ENCODE measurements around the gene ZFP36. TPM values are rescaled to one million over a fixed set of nuclear protein-coding genes. Genes with fewer than 3 reads are reported as not detected.

The ZFP36 gene
- total and polyA plus RNA-seq, 2 donors (not counting 1 experiment from before 2014, with no cell fraction given), result 260 to 1,633 TPM

- no peak for DNase-seq
- Mint-ChIP-seq H3K27me3 (no peaks in the 10 kb centered on the region), H3K27ac (no peak overlapping the region), H3K4me3 (no peak overlapping the region), H3K4me1 (no peaks in the 10 kb centered on the region), H3K9me3 (ENCODE audit: insufficient read depth) (no peaks in the 10 kb centered on the region)
- intact Hi-C loops (cut with micrococcal nuclease), result no loop called here
- Histone ChIP-seq H3K9ac (ENCODE audit: low read length) (no peak overlapping the region), H3K9me3 (ENCODE audit: control extremely low read depth in 1 of 3, control insufficient read depth in 2 of 3, insufficient read depth in 1 of 3, low read length in 2 of 3) (no peaks in the 10 kb centered on the region), H4K20me1 (ENCODE audit: control insufficient read depth, insufficient read depth, low read length, poor library complexity, severe bottlenecking) (no peaks in the 10 kb centered on the region), H3K27ac (ENCODE audit: low read length in 2 of 2) (no peak overlapping the region), H3K4me3 (ENCODE audit: control extremely low read depth in 1 of 5, extremely low read depth in 1 of 5, insufficient read depth in 1 of 5, low read depth in 2 of 5, low read length in 4 of 5) (no peak overlapping the region), H3K27me3 (replicated peaks in 1 of 4; ENCODE audit: control extremely low read depth in 1 of 4, control insufficient read depth in 3 of 4, insufficient read depth in 4 of 4, low read length in 3 of 4) (no peaks in the 10 kb centered on the region), H3K4me2 (replicated peaks; ENCODE audit: low read depth, low read length, poor library complexity, severe bottlenecking) (no peak overlapping the region), H2AFZ (ENCODE audit: insufficient read depth, low read depth, low read length, poor library complexity, severe bottlenecking) (no peak overlapping the region), H3K79me2 (ENCODE audit: control insufficient read depth, insufficient read depth, low read length) (no peaks in the 10 kb centered on the region), H3K4me1 (ENCODE audit: control insufficient read depth in 2 of 2, insufficient read depth in 2 of 2, low read length in 2 of 2) (no peaks in the 10 kb centered on the region), H3K36me3 (replicated peaks in 1 of 2; ENCODE audit: control extremely low read depth in 1 of 2, control insufficient read depth in 1 of 2, extremely low read depth in 1 of 2, insufficient read depth in 2 of 2, low read length in 1 of 2) (peaks cover 3 to 36% of the 10 kb centered on the region in 2 experiments)
- WGBS (ENCODE audit: insufficient coverage), result 93% methylated on average over 34 of the region's 35 CpGs
- TF ChIP-seq CTCF (IDR thresholded peaks at IDR 0.05), result no peak
- TF ChIP-seq EZH2 (IDR thresholded peaks at IDR 0.05; ENCODE audit: borderline replicate concordance, insufficient read depth, low read depth, low read length, poor library complexity, severe bottlenecking), result no peak
- ATAC-seq (ENCODE audit: low read depth), result no peak
- ChIA-PET POLR2A (interaction anchor here (0.6 kb wide), 1 partner anchor 82 kb away, joined by 3 read pairs; no protein-coding TSS in a partner anchor), CTCF (interaction anchor here (1.4 to 1.6 kb wide), 2 partner anchors 9 to 12 kb away, joined by 4 read pairs; partner anchors contain the start of gene PLEKHG2)
These were observed 16.8 kb downstream of the ZFP36 start for GRCh38 chr19:39423258-39424086.

GRCh38 chr19:39424934-39425333 is 18.3 kb downstream of the ZFP36 start:
- H3K27me3 Mint-ChIP-seq, result no peaks in the 10 kb centered on the region
- Histone ChIP-seq H2AFZ (ENCODE audit: insufficient read depth, low read depth, low read length, poor library complexity, severe bottlenecking) (no peak overlapping the region), H4K20me1 (ENCODE audit: control insufficient read depth, insufficient read depth, low read length, poor library complexity, severe bottlenecking) (no peaks in the 10 kb centered on the region), H3K27me3 (replicated peaks in 1 of 4; ENCODE audit: control extremely low read depth in 1 of 4, control insufficient read depth in 3 of 4, insufficient read depth in 4 of 4, low read length in 3 of 4) (no peaks in the 10 kb centered on the region), H3K27ac (ENCODE audit: low read length in 2 of 2) (no peak overlapping the region), H3K4me1 (ENCODE audit: control insufficient read depth in 2 of 2, insufficient read depth in 2 of 2, low read length in 2 of 2) (no peaks in the 10 kb centered on the region), H3K9me3 (ENCODE audit: control extremely low read depth in 1 of 3, control insufficient read depth in 2 of 3, insufficient read depth in 1 of 3, low read length in 2 of 3) (no peaks in the 10 kb centered on the region), H3K36me3 (replicated peaks in 1 of 2; ENCODE audit: control extremely low read depth in 1 of 2, control insufficient read depth in 1 of 2, extremely low read depth in 1 of 2, insufficient read depth in 2 of 2, low read length in 1 of 2) (peaks cover 3 to 27% of the 10 kb centered on the region in 2 experiments), H3K9ac (ENCODE audit: low read length) (no peak overlapping the region), H3K79me2 (ENCODE audit: control insufficient read depth, insufficient read depth, low read length) (no peaks in the 10 kb centered on the region), H3K4me2 (replicated peaks; ENCODE audit: low read depth, low read length, poor library complexity, severe bottlenecking) (no peak overlapping the region), H3K4me3 (ENCODE audit: control extremely low read depth in 1 of 5, extremely low read depth in 1 of 5, insufficient read depth in 1 of 5, low read depth in 2 of 5, low read length in 4 of 5) (no peak overlapping the region)
- no peaks in the 10 kb centered on the region for H3K4me1 Mint-ChIP-seq
- 96% methylated on average over 11 of the region's 16 CpGs for WGBS (ENCODE audit: insufficient coverage)
- H3K27ac Mint-ChIP-seq, result no peak overlapping the region
- no peak for DNase-seq
- H3K9me3 Mint-ChIP-seq (ENCODE audit: insufficient read depth), result no peaks in the 10 kb centered on the region
- ATAC-seq (ENCODE audit: low read depth), result no peak
- TF ChIP-seq EZH2 (IDR thresholded peaks at IDR 0.05; ENCODE audit: borderline replicate concordance, insufficient read depth, low read depth, low read length, poor library complexity, severe bottlenecking) (no peak), CTCF (IDR thresholded peaks at IDR 0.05) (no peak)
- ChIA-PET CTCF (interaction anchor here (1.6 kb wide), 1 partner anchor 13 kb away, joined by 4 read pairs; the partner anchor contains the start of gene PLEKHG2), POLR2A (interaction anchor here (0.6 kb wide), 2 partner anchors 20 to 88 kb away, joined by 3 to 4 read pairs; no protein-coding TSS in a partner anchor)
- intact Hi-C loops (cut with micrococcal nuclease), result no loop called here
- no peak overlapping the region for H3K4me3 Mint-ChIP-seq

All from B cell (primary cell).